Stimulated activated CD8-positive, alpha-beta memory T cell treated with anti-CD3 and anti-CD28 coated beads, Interleukin-2, amount 100 ng/mL, for 1 hour (primary cell): ENCODE results near the gene LDHD.

ENCODE experiments used
- DNase-seq, 2 donors: peaks; one replicate each; pipeline ENCODE4 v3.0.0-alpha.2; 2020; ENCODE audit warnings: low read depth in 2 of 2

Gene LDHD

DNA sequence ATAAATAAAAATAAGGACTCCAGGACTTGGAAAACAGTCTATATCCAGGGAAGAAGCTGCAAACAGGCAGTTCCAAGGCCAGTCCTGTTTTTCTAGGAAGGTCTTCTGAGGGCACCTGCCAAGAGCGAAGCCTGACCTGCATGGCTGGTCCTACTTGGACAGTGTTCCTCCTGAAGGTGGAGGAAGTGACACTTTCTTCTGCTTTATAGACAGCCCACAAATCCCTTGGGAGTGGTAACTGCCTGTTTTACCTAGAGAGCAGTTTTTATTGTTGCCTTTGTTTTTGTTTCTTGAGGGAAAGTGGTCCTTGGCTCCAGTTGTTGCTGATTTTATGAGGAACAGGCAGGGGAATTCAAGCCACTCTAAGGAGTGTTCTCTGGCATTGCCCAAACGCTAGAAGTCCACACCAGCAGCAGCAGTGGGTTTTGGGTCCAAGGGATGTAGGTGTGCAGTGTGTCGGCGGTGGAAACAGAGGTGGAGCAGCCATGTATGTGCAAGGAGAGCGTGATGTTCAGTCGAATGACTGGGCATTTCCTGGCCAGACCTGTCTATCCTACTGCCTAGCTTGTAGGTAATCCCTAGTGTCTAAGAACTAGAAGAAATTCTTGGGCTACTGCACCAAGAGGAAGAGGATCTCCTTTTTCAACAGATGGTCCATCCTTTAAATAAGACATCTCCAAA is 35.3 kb downstream of the LDHD start:
- DNase-seq: no peak

DNA sequence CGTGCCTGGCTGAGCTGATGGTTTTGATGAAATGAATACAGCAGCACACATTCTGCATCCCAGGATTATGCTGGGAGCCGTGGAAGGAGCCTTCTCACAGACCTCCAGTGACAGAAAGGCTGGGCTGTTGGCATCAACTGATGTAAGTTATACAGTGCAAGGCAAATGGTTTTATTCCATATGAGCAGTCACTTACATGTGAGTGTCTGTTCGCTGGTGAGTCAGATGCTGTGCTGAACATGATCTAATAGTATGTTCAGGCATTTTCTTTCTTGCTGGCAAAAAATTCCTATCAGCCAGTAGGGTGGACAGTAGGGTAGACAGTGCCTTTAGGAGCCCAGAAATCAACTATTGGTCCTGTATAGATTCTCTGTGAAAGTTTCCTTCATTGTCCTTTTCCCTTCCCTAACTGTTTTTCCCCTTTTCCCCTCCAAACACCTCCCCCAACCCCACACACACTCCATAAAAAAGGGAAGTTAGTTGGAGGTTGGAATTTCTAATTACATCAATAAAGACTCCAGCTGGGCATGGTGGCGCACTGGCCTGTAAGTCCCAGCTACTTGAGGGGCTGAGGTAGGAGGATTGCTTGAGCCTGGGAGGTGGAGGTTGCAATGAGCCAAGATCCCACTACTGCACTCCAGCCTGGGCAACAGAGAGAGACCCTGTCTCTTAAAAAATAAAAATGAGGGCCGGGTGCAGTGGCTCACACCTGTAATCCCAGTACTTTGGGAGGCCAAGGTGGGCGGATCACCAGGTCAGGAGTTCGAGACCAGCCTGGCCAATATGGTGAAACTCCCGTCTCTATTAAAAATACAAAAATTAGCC is 36.2 kb downstream of the LDHD start:
- no peak for DNase-seq

GRCh38 chr16:75079346-75079926 is 37.1 kb downstream of the LDHD start:
- DNase-seq: no peak

- DNase-seq: no peak
Observed at GRCh38 chr16:75078886-75079285, 37.7 kb downstream of the LDHD start.

- no peak for DNase-seq
Observed at GRCh38 chr16:75075688-75076268, 40.8 kb downstream of the LDHD start.

- peak; percentile 52 to 55 for DNase-seq
Observed at GRCh38 chr16:75074920-75075687, 41.5 kb downstream of the LDHD start.

- DNase-seq: no peak
Observed at GRCh38 chr16:75074304-75074793, 42.2 kb downstream of the LDHD start.

GRCh38 chr16:75073545-75074303 is 42.9 kb downstream of the LDHD start:
- DNase-seq: no peak

GRCh38 chr16:75072239-75072947 is 44.2 kb downstream of the LDHD start:
- no peak for DNase-seq

GRCh38 chr16:75071621-75072020 is 45.0 kb downstream of the LDHD start:
- no peak for DNase-seq

GRCh38 chr16:75070012-75070841 is 46.4 kb downstream of the LDHD start:
- no peak for DNase-seq

GRCh38 chr16:75068085-75069031 is 48.2 kb downstream of the LDHD start:
- no peak for DNase-seq

DNA sequence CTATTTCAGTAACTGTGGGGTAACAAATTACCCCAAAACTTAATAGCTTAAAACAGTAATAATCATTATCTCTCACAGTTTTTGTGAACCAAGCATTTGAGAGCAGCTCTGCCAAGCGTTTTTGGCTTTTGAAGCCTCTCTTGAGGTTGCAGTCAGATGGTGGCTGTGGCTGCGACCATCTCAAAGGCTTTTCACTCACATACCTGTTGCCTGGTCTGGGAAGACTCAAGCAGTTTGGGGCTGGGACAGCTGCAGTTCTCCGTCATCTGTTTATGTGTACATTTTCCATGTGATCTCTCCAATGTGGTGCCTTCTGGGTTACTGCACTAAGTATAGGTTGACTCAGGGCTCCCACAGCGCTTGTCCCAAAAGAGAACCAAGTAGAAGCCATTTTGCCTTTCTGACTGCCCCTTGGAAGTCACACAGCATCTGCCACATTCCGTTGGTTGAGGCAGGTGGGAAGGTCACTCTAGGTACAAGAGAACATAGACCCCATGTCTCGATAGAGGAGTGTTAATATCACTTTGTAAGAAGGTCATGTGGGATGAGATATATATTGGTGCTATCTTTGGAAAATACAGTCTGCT is 49.6 kb downstream of the LDHD start:
- DNase-seq: no peak

DNA sequence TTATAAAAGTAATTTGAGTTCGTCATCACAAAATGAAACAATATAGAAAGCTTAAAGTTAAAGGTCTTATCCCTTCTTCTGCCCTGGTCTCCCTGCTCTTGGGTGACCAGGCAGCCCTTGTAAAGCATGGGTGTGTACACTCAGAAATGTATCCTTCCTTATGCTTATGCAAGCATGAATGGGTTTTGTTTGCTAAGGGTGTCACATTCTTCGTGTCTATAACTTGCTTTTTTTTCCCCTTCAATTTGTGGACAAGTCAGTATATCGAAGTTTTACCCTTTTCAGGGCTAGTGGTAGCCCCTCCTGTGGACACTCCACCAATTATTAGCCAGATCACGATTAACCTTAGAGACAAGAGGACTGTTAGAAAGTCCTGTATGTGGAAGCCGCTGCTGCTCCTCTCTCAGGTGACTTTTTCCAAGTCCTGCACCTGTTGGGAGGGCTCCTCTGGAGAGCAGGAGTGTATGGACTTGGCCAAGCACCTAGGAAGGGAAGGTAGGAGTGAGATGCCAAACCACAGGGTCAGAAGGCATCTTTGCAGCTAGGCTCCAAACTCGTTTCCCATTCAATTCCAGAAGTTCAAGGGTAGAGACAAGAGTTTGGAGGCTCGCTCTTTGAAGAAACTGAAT is 50.9 kb downstream of the LDHD start:
- DNase-seq: no peak

GRCh38 chr16:75065149-75065505 is 51.5 kb downstream of the LDHD start:
- peak; percentile 21 for DNase-seq

GRCh38 chr16:75064403-75065148 is 52.0 kb downstream of the LDHD start:
- DNase-seq: no peak
